GM12892 (cell line): Measurements from ENCODE around the gene NUDT1.

Experiments
- DNase-seq: peaks from one replicate; pipeline ENCODE4 v3.0.0; 2011; ENCODE audit not compliant: insufficient read length
- FAIRE-seq: peaks from 2 replicates; lab custom pipeline; 2011; peaks lifted over from hg19 to GRCh38; lab: Jason Lieb, UNC
- POLR2A ChIP-seq: IDR thresholded peaks from 2 replicates; pipeline ENCODE4 v1.6.1; 2011; ENCODE audit warnings: low read depth, low read length, control low read depth
- POLR2AphosphoS5 ChIP-seq: IDR thresholded peaks from 2 replicates; pipeline ENCODE4 v1.6.1; 2011; ENCODE audit warnings: low read depth, low read length, control low read depth
- TAF1 ChIP-seq: IDR thresholded peaks from 2 replicates; pipeline ENCODE4 v1.6.1; 2011; ENCODE audit warnings: low read depth, mild to moderate bottlenecking, control low read depth, low read length, borderline replicate concordance

The NUDT1 gene

GRCh38 chr7:2282185-2282751 is 40.2 kb downstream of the NUDT1 start:
- DNase-seq = no peak
- TF ChIP-seq TAF1 (no peak), POLR2AphosphoS5 (no peak), POLR2A (no peak)
- no peak for FAIRE-seq

GRCh38 chr7:2283074-2283473 is 41.0 kb downstream of the NUDT1 start:
- no peak for DNase-seq
- no peak for TF ChIP-seq POLR2AphosphoS5
- no peak for TF ChIP-seq POLR2A
- TF ChIP-seq TAF1 = no peak
- FAIRE-seq = no peak

- FAIRE-seq (no peak), DNase-seq (no peak)
- TF ChIP-seq POLR2AphosphoS5 (no peak), POLR2A (no peak), TAF1 (no peak)
Observed at GRCh38 chr7:2287745-2288144, 45.7 kb downstream of the NUDT1 start.

GRCh38 chr7:2288503-2288902 is 46.5 kb downstream of the NUDT1 start:
- DNase-seq = no peak
- no peak for TF ChIP-seq POLR2AphosphoS5
- TF ChIP-seq POLR2A = no peak
- no peak for TF ChIP-seq TAF1
- peak; percentile 65 for FAIRE-seq

- no peak for DNase-seq
- no peak for FAIRE-seq
- no peak for TF ChIP-seq POLR2AphosphoS5
- no peak for TF ChIP-seq TAF1
- TF ChIP-seq POLR2A = no peak
Observed at GRCh38 chr7:2289111-2289586, 47.1 kb downstream of the NUDT1 start.

- FAIRE-seq (no peak), DNase-seq (no peak)
- TF ChIP-seq POLR2A (no peak), POLR2AphosphoS5 (no peak), TAF1 (no peak)
Observed at GRCh38 chr7:2289621-2290020, 47.6 kb downstream of the NUDT1 start.

- no peak for FAIRE-seq
- TF ChIP-seq POLR2AphosphoS5 (no peak), POLR2A (no peak), TAF1 (no peak)
- no peak for DNase-seq
Observed at GRCh38 chr7:2290877-2291276, 48.9 kb downstream of the NUDT1 start.

GRCh38 chr7:2295936-2296620 is 54.1 kb downstream of the NUDT1 start:
- no peak for FAIRE-seq
- DNase-seq = no peak
- TF ChIP-seq POLR2AphosphoS5 = no peak
- TF ChIP-seq TAF1 = no peak
- no peak for TF ChIP-seq POLR2A

GRCh38 chr7:2296832-2297231 is 54.8 kb downstream of the NUDT1 start:
- TF ChIP-seq POLR2AphosphoS5 = no peak
- TF ChIP-seq POLR2A = no peak
- no peak for TF ChIP-seq TAF1
- DNase-seq = no peak
- FAIRE-seq = no peak

GRCh38 chr7:2299131-2299829 is 57.3 kb downstream of the NUDT1 start:
- 0 out of 2 replicates have a peak, but pooled peaks have one; percentile 22 for TF ChIP-seq POLR2AphosphoS5
- TF ChIP-seq TAF1 = no peak
- TF ChIP-seq POLR2A = peak; percentile 63
- DNase-seq = no peak
- peak; percentile 70 for FAIRE-seq

- TF ChIP-seq POLR2AphosphoS5 (no peak), POLR2A (no peak), TAF1 (no peak)
- no peak for DNase-seq
- peak; percentile 30 for FAIRE-seq
Observed at GRCh38 chr7:2299870-2300512, 58.0 kb downstream of the NUDT1 start.
